SKM-1 (cell line): ENCODE measurements around the gene KCNIP2.

Experiments used
- DNase-seq: peaks from one replicate; lab custom pipeline; 2025; ENCODE audit not compliant: unreplicated experiment; lab: John Stamatoyannopoulos, UW

Gene KCNIP2

GRCh38 chr10:101783736-101784118, 59.9 kb downstream of the KCNIP2 start:
- DNase-seq: no peak

DNA sequence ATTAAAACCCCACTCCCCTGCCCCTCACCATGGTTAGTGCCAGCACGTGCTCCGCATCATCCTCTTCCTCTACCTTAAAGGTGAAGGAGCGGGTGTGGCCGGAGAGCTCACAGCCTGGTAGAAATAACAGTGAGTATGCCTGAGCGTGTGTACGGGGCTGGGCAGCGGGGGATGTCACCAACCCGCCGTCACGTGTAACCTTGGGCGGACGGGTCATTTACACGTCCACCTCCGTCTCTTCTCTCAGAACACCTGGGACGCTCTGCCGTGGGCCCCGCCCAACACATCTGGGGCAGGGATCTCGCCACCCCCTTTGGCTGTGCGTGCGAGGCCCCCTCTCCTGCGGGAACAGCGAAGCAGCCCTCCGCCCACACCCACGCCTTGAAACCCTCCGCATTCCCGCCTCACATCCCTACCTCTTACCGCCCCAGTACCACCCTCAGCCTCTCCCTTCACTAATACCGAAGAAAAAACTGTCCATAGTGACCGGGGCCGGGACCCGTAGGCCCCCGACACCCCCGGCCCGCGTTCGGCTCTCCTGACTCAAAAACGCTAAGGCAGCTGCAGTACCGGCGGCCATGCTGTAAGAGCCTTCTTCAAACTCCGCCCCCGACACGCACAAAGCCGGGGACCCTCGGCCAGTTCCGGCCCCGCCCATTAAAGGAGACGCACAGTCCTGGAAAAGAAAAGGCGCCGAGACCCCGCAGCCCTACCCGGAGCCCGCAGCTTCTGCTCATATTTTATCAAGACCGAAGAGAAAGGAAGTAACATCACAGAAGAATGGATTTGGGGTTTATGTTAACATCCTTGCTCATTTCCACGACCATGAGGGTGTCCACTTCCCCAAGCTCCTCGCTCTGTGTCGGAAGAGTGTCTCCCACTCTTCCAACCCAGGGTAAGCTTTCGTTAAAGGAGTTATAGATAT, 60.5 kb downstream of the KCNIP2 start, which contains the start of gene NPM3:
TSS of gene NPM3 (minus strand) at position 636 of the 925 bp plus-strand sequence. CDS start at position 580, 56 bp downstream.
- DNase-seq: peak; percentile 36

DNA sequence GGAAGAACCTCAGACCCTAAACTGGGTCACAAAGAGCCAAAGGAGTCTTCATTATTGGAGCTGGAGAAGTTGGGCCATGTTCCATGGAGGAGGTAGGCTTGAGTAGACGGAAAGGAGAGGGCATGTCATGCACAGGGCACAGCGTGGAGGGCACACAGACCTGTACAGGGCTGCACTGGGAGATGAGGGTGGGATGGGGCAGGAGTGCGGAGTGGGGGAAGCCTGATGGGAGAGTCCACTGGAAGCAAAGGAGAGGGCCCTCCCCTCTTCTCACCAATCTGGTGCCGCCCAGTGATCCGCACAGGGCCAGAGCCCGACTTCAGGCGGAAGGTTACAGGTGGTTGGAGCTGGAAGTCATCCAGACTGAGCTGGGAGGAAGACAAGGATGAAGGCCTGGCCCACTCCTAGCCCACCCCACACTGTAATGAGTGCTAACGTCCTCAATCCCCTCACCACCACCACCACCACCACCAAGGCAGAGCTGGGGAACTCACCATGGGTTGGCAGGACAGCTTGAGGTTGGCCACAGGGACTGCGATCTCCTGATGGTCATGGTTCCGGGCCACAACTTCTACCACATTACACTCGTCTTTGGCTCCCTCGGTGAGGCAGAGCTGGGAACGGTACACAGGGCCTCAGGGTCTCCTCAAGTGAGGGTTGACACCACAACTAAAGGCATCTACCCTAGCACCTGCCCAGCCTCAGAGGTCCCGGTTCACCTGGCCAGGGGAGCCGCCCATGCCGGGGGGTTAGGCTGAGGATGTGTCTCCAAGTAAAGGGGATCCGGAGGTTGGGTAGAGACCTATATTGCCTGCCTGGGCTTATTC, 61.4 kb downstream of the KCNIP2 start:
- DNase-seq: no peak

GRCh38 chr10:101781655-101781983, 62.0 kb downstream of the KCNIP2 start:
- no peak for DNase-seq

DNA sequence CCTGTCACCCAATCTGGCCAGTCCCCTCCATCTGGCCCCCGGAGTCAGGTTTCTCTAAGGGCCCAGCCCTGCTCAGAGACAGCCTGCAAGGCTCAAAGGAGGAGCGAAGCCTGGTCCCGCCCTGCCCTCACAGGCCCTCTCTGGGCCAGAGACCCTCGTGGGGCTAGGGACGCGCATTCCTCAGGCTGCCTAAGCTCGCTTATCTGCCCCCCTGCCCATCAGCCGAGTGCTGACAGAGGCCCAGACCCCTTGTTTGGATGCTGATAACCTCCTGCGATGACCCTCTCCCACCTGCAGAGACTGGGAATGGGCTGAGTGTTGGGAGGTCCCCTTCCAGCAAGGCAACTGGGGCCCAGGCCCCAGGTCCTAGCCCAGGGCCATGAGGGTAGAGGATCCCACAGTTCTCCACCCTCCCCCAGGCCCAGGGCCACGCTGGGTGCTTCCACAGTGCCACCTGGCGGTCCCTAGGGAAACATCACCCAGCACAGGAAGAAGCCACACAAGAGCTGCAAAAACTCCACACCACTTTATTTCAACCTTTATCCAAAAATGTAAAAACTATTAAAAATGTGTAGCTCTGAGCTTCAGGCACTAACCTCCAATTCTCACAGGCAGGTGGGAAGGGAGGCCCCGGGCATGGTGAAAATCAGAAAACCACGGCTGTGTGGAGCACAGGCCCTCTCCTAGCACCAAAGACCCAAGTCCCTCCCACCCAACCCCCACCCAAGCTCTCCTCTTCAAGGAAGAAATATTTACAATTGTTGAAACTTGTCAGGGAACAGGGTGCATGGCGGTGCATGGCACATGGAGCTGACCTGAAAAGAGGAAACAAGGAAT, 62.6 kb downstream of the KCNIP2 start:
- DNase-seq: peak; percentile 52

DNA sequence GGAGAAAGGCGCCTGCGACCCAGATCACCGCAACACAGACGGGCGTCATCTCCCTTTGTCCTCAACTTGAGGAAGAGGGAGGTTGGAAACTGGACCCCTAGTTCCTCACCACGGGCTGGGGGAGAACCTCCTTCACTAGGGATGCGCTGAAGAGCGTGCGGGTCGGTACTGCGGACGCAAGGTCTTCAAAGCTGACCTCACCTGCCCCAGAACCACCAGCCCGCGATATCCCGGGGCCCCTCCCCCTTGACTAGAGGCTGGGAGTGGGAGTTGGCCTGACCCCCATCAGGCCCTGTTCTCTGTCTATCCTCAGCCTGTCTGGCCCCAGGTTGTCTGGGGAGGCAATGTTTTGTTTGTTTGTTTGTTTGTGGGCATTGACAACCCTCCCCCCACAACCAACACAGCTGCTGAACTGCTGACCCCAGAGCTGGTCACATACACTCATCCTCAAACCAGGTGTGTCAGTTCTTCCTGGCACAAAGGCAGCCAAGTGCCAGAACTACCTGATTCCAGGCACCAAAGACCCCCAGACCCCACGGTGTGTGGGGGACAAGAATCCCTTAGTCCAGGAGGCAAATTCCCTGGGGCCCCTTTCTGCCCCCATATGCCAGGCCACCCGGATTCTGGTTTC, 63.3 kb downstream of the KCNIP2 start:
- no peak for DNase-seq

DNA sequence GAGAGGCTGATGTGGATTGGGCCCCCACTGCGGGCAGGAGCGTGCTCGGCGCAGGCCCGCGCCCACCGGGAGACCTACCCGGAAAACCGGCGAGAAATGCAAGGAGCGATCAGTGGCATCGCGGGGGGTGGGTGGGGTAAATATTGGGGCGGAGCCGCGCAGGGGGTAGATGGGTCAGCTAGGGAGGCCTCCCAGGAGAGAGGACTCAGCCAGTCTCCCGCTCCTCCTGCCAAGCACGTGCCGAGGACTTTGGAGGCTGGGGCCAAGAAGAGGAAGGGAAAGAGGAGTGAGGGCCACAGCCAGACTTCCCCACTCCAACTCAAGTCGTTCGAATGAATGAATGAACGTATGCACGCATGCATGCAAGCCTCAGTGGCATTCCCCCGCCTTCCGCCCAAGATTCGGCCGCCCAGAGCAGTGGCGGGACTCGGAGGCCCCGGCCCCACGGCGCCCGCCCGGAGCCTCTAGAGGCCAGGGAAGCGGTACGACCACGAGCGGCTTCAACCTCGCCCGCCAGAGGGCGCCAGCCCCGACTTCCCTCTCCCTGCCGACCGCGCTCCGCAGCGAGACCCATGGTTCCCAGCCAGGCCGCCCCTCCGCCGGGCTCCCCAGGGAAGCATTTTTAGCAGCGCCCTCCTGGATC, 63.9 kb downstream of the KCNIP2 start:
- DNase-seq: no peak

DNA sequence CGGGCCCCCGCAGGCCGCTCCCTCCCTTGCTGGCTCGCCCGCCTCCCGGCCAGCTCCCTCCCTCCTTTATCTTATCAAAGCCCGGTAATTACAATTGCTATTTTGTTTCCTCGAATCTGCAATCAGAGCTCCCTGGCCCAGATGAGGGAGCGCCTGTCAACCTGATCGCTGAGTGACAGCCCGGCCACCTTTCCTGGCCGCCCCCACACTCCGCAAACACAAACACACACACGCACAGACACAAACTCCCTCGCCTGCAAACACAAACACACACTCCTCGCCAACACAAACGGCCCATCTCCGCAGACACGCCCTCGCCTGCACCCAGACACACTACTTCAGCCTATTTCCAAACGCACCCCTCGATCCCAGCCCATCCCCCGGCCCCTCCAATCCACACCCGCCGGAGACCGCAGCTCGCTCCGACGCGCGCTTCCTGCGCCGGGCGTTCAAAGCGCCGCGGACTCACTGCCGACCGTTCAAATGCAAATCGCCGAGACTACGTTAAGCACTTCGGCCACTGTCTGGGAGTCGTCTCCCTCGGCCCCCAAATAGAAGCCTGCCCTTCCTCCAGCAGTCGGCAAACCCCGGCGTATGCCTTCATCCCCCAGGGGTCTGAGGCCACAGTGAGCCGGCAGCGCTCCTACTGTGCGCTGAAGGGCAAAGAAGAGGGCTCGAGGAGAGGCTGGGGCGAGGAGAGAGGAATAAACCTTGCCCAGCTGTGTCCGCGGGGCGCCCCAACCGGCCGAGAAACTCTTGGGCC, 64.6 kb downstream of the KCNIP2 start:
- no peak for DNase-seq

DNA sequence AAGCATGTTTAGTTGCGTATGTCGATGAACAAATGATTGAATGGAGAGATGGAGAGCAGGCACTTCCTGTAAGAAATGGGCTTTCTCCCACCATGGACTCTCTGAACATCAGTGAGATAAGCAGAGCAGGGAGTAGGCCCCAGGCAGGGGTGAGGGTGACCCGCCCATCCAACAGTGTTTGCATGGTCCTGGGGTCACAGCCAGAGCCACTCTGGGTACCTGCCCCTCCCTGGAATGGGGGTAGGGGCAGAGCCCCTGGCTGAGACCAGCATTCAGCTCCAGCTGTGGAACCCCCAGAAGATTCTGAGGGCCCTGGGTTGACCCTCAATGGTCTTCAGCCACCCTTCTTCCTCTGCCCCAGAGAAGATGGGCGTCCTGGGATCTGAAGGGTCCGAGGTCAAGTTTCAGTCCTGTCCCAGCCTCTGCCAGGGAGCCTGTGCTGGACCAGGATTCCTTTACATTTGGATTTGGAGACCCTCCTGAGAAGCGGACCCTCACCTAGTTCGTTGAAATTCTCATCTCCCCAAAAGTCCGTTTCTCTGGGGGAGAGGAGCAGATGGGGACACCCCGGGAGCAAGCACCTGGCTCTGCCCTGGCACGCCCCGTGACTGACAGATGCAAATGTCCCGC, 65.3 kb downstream of the KCNIP2 start:
- no peak for DNase-seq

- DNase-seq: no peak
These were observed 65.9 kb downstream of the KCNIP2 start for GRCh38 chr10:101777619-101778145.

DNA sequence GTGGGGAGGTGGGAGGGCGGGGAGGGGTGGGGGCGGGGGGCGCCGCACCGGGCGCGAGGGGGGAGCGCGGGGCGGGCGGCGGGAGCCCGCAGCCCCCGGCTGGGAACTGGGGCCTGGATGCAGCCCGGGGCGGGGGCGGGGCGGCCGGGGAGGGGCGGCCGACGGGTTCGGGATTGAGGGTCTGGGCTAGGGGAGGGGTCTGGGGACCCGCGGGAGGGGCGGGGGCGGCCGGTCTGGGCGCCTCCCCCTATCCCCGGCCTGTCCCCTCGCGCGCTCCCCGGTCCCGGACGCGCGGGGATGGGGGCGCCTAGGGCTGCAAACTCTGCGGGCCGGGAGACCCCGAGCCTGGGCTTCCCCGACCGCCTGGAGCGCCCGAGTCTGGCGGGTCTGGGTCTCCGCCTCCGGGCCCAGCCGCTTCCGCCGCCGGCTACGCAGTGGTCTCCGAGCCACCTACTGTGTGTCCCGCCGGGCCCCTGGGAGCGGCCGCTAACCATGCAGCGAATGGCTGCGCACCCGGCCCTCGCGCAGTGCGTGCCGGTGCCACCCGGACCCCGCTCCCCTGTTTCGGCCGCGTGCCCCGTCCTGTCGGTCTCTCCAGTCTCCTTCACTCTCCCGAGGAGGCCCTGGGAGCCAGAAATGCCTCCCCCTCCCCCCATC, 67.3 kb downstream of the KCNIP2 start:
- DNase-seq: no peak
